Measurements from ENCODE around the gene HAPSTR1. TPM values are rescaled to one million over a fixed set of nuclear protein-coding genes. Genes with fewer than 3 reads are reported as not detected.
"Not testable (repeated sequence)": the region's sequence is repeated elsewhere in the genome, so short reads cannot be mapped to it uniquely, and the experiment has no call there.

The HAPSTR1 gene, protein sequence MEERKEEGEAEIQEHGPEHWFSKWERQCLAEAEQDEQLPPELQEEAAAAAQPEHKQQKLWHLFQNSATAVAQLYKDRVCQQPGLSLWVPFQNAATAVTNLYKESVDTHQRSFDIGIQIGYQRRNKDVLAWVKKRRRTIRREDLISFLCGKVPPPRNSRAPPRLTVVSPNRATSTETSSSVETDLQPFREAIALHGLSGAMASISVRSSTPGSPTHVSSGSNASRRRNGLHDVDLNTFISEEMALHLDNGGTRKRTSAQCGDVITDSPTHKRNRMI
- total RNA-seq (10 to 100 TPM; 48.9 to 78.4 (median 62.5) TPM), polyA plus RNA-seq (10 to 100 TPM; 13.3 to 28.9 TPM)
- long read RNA-seq, donor 1, full-length matches to known transcripts, result 88 of 90 reads
- long read RNA-seq, donor 1, partial matches to known transcripts, result 0 of 90 reads
- long read RNA-seq, donor 1, other reads (novel, unspliced or antisense), result 2 of 90 reads
- long read RNA-seq, donor 2, full-length matches to known transcripts, result 9 of 15 reads
- long read RNA-seq, donor 2, partial matches to known transcripts, result 5 of 15 reads
- long read RNA-seq, donor 2, other reads (novel, unspliced or antisense), result 1 of 15 reads
- long read RNA-seq, donor 3, full-length matches to known transcripts, result 114 of 119 reads
- long read RNA-seq, donor 3, partial matches to known transcripts, result 1 of 119 reads
- long read RNA-seq, donor 3, other reads (novel, unspliced or antisense), result 4 of 119 reads

DNA sequence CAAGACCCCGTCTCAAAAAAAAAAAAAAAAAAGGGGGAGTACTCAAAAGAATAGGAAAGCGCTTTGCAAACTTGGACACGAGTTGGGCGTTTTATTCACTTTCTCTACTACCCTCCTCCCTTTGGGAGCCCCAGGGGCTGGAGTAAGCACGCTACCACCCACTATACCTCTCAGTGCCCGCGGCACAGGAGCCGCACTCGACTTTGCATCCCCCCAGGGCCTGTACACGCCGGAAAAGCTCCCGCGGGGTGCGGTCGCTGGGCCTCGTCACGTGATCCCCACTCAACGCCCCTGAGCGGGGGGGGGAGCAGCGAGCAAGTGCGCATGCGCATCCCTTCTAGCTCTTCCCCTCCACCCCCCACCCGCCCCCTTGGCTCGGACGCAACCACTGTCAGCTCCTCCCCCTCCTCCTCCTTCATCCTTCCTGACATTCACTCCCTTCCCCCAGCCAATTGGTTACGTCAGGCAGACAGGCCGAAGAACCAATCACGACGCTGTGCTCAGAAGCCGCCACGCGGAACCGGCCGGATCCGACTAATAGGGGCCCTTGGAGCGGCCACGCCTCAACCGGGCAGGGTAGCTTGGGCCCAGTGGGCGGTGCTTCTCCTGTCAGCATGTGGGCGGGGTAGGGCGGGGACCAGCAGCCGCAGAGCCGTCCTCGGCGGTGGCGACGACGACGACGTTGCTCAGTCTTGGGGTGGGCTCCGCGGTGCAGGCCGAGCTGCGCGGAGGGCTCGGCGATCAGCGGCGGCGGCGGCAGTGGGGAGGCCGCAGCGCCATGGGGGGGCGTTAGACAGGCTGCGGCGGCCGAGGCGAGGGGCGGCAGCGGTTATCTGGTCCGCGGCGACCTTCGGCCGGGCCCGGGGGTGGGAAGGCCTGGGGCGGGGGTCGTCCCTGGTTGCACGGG is at the start of gene HAPSTR1:
HAPSTR1 (plus strand) TSS at position 685 of the 907 bp plus-strand sequence. CDS start 401 bp downstream, outside the sequence.
- Histone ChIP-seq H3K4me3 (peak within 1 kb of the TSS; percentile 75 to 99 (median 94)), H3K4me1 (peaks cover 0 to 47% (median 37%) of the 10 kb centered on the region in 12 donors), H3K36me3 (peaks cover 0 to 33% (median 17%) of the 10 kb centered on the region in 9 donors), H3K27me3 (no peaks in the 10 kb centered on the region), H3K27ac (peak within 1 kb of the TSS; percentile 95 to 100 (median 99)), H3K9me3 (no peaks in the 10 kb centered on the region)
- ATAC-seq (peak; percentile 92 to 99 (median 96)), DNase-seq (peak; percentile 100)
- WGBS, 4 donors, result 0 to 1% (median 0%) methylated on average over 34 to 79 of the region's 79 CpGs
- intact Hi-C loops (cut with DNase I), result loop anchor here in 5 of 10 donors (1.0 to 10.0 kb wide), 8 partner anchors 36 to 294 kb away; partner anchors contain the start of genes USP7 (in 3 of the 5), PMM2 (in 1 of the 5) and TMEM186 (in 1 of the 5)
- peak; percentile 93 to 99 for TF ChIP-seq POLR2A (IDR thresholded peaks at IDR 0.05)
- TF ChIP-seq, protein P1, sequence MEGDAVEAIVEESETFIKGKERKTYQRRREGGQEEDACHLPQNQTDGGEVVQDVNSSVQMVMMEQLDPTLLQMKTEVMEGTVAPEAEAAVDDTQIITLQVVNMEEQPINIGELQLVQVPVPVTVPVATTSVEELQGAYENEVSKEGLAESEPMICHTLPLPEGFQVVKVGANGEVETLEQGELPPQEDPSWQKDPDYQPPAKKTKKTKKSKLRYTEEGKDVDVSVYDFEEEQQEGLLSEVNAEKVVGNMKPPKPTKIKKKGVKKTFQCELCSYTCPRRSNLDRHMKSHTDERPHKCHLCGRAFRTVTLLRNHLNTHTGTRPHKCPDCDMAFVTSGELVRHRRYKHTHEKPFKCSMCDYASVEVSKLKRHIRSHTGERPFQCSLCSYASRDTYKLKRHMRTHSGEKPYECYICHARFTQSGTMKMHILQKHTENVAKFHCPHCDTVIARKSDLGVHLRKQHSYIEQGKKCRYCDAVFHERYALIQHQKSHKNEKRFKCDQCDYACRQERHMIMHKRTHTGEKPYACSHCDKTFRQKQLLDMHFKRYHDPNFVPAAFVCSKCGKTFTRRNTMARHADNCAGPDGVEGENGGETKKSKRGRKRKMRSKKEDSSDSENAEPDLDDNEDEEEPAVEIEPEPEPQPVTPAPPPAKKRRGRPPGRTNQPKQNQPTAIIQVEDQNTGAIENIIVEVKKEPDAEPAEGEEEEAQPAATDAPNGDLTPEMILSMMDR (IDR thresholded peaks at IDR 0.05), result no peak

- TF ChIP-seq, protein P1 (IDR thresholded peaks at IDR 0.05), result no peak
- no peak for TF ChIP-seq POLR2A (IDR thresholded peaks at IDR 0.05)
- 67 to 79% (median 73%) methylated on average over 5 of the region's 5 CpGs for WGBS, 4 donors
- Histone ChIP-seq H3K4me3 (no peak overlapping the region), H3K36me3 (no peaks in the 10 kb centered on the region), H3K9me3 (peaks cover 0 to 16% (median 1%) of the 10 kb centered on the region in 12 donors), H3K4me1 (peaks cover 0 to 6% (median 5%) of the 10 kb centered on the region in 12 donors), H3K27me3 (no peaks in the 10 kb centered on the region), H3K27ac (no peak overlapping the region)
- intact Hi-C loops (cut with DNase I), result no loop called here
- no peak for DNase-seq
- no peak for ATAC-seq
Measured at GRCh38 chr16:9042533-9042932, 48.9 kb upstream of the HAPSTR1 start.

DNA sequence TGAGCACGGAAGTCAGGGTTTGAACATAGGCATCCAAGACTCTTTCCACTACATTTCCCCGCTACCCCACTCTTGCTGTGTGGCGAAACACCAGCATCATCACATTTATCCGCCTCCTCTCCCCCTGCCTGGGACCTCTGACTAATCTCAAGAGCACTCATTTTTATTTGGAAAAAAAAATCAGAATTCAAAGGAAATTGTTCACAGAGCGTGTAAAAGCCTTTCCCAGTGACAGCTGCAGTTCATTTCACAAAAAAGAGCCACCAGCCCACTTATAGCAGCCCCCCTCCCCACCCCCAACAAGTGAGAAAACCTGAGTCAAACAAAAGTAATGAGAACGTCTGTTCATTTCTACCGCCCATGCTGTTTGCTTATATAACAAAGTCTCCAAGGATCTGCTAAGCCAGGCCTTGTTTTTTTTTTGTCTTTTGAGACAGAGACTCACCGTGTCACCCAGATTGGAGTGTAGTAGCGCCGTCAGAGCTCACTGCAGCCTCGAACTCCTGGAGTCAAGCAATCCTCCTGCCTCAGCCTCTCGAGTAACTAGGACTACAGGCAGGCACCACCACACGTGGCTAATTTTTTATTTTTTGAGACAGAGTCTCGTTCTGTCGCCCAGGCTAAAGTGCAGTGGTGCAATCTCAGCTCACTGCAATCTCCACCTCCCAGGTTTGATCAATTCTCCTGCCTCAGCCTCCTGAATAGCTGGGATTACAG is 48.3 kb upstream of the HAPSTR1 start:
- ATAC-seq, result no peak
- H3K27ac ChIP-seq, result no peak overlapping the region
- H3K4me3 ChIP-seq, result no peak overlapping the region
- H3K4me1 ChIP-seq, result peaks cover 0 to 11% (median 9%) of the 10 kb centered on the region in 12 donors
- 81 to 88% (median 83%) methylated on average over 15 of the region's 15 CpGs for WGBS, 4 donors
- intact Hi-C loops (cut with DNase I), result no loop called here
- H3K36me3 ChIP-seq, result no peaks in the 10 kb centered on the region
- no peak for TF ChIP-seq POLR2A (IDR thresholded peaks at IDR 0.05)
- TF ChIP-seq, protein P1 (IDR thresholded peaks at IDR 0.05), result no peak
- H3K27me3 ChIP-seq, result no peaks in the 10 kb centered on the region
- DNase-seq, result no peak
- H3K9me3 ChIP-seq, result peaks cover 0 to 18% (median 1%) of the 10 kb centered on the region in 12 donors

- not testable (repeated sequence) for H3K27me3 ChIP-seq, H3K36me3 ChIP-seq, H3K27ac ChIP-seq, ATAC-seq, DNase-seq, H3K4me3 ChIP-seq
- peaks cover 0 to 16% (median 12%) of the 10 kb centered on the region in 12 donors for H3K4me1 ChIP-seq
- H3K9me3 ChIP-seq, result peaks cover 0 to 18% (median 1%) of the 10 kb centered on the region in 12 donors
- WGBS, 4 donors, result 62 to 71% (median 64%) methylated on average over 3 of the region's 3 CpGs
- intact Hi-C loops (cut with DNase I), result loop anchor here in 1 of 10 donors (5.0 kb wide), 1 partner anchor 47 kb away; the partner anchor contains the start of gene HAPSTR1
Measured at GRCh38 chr16:9045562-9045961, 45.9 kb upstream of the HAPSTR1 start.

Data from heart left ventricle (tissue), 16 donors.